Transverse colon (tissue), 4 donors: ENCODE results near the gene GNAL. TPM values are rescaled to one million over a fixed set of nuclear protein-coding genes. Genes with fewer than 3 reads are reported as not detected.
"Not testable (repeated sequence)": the region's sequence is repeated elsewhere in the genome, so short reads cannot be mapped to it uniquely, and the experiment has no call there.

ENCODE experiments used
- DNase-seq: peaks from one replicate; pipeline ENCODE4 v3.0.0-alpha.2; 2019
- H3K27ac ChIP-seq, 4 donors: fragments of 200-600 bp; sonication (generic); 2 replicates each; pipeline ENCODE4 v1.5.1; 2016 to 2018; ENCODE audit warnings: inconsistent platforms in 4 of 4
- H3K27me3 ChIP-seq: fragments of 200-600 bp; sonication (generic); 2 replicates; pipeline ENCODE4 v1.5.1; 2017; ENCODE audit warnings: inconsistent platforms
- H3K36me3 ChIP-seq, 4 donors: fragments of 200-600 bp; sonication (generic); 2 replicates each; pipeline ENCODE4 v1.5.1; 2017 to 2019; ENCODE audit warnings: inconsistent platforms in 4 of 4
- H3K4me1 ChIP-seq, 4 donors: fragments of 200-600 bp; sonication (generic); 2 replicates each; pipeline ENCODE4 v1.5.1; 2017 to 2020; ENCODE audit warnings: inconsistent platforms in 4 of 4
- H3K4me3 ChIP-seq, 4 donors: fragments of 200-600 bp; sonication (generic); 1 replicate in 1 of 4; 2 replicates in 3 of 4; pipeline versions ENCODE4 v1.5.1 to v1.6.1; 2017 to 2019; ENCODE audit warnings: inconsistent platforms in 4 of 4
- H3K9me3 ChIP-seq, 2 donors: fragments of 200-600 bp; sonication (generic); 2 replicates each; pipeline ENCODE4 v1.5.1; 2017 to 2019; ENCODE audit warnings: inconsistent platforms in 2 of 2
- CTCF ChIP-seq, 5 experiments: fragments of 200-600 bp in 3 of 5; fragments of 450-650 bp in 2 of 5; sonication (generic) in 3 of 5; IDR thresholded peaks; 1 replicate in 2 of 5; 2 replicates in 3 of 5; pipeline ENCODE4 v1.5.1; 2016 to 2017; ENCODE audit warnings: antibody characterized with exemption in 5 of 5, inconsistent platforms in 3 of 5, mild to moderate bottlenecking in 2 of 5, moderate library complexity in 1 of 5
- EP300 ChIP-seq: sonication (generic); formaldehyde crosslinking; IDR thresholded peaks from one replicate; pipeline ENCODE4 v1.6.1; 2017; ENCODE audit warnings: antibody characterized with exemption, low read depth
- POLR2A ChIP-seq: fragments of 450-650 bp; IDR thresholded peaks from one replicate; pipeline ENCODE4 v1.6.1; 2016; ENCODE audit warnings: antibody characterized with exemption, mild to moderate bottlenecking, moderate library complexity
- POLR2AphosphoS5 ChIP-seq, 3 donors: sonication (generic); formaldehyde crosslinking; IDR thresholded peaks; one replicate each; pipeline ENCODE4 v1.6.1; 2016; ENCODE audit warnings: antibody characterized with exemption in 3 of 3
- WGBS, 2 donors: methylation state at CpG; one replicate each; pipeline ENCODE4 v1.1.5; 2018; ENCODE audit warnings: low coverage in 1 of 2; 5-methylcytosine and 5-hydroxymethylcytosine counted together
- in situ Hi-C, 4 donors: fragments of 200-750 bp; cut with MboI; loops; one replicate each; pipeline versions ENCODE4 v1.15.0 to v1.15.1; 2017; ENCODE audit warnings: low sequenced_read_pairs in 3 of 4, low pct_ligation_motif_present in 1 of 4, low pct_unique_long_range_greater_than_20kb in 1 of 4
- intact Hi-C: fragments of 100-400 bp; cut with DNase I; formaldehyde crosslinking; loops from one replicate; pipeline ENCODE4 v1.15.1; 2023; ENCODE audit warnings: low total_unique reads
- total RNA-seq, 4 donors: library from RNA; depleted of rRNA; stranded (reverse); fragments of >200 nt; gene quantifications; one replicate each; pipeline ENCODE4 v1.1.0, GENCODE V29; 2016

The GNAL gene
- total RNA-seq, 4 donors from 2014 or later, result 2.9 to 7.4 (median 7.2) TPM

- Histone ChIP-seq H3K27me3 (no peaks in the 10 kb centered on the region), H3K36me3 (peaks cover 0 to 53% (median 11%) of the 10 kb centered on the region in 4 donors), H3K9me3 (no peaks in the 10 kb centered on the region), H3K27ac (no peak overlapping the region), H3K4me3 (no peak overlapping the region), H3K4me1 (peaks cover 0 to 23% (median 11%) of the 10 kb centered on the region in 4 donors)
- DNase-seq, result no peak
- WGBS, 2 donors, result 89 to 100% methylated on average over 2 of the region's 2 CpGs
- intact Hi-C loops (no loop called here), in situ Hi-C loops (no loop called here)
- TF ChIP-seq POLR2AphosphoS5 (IDR thresholded peaks at IDR 0.05) (no peak), CTCF (IDR thresholded peaks at IDR 0.05) (no peak), POLR2A (no peak), EP300 (no peak)
Observed at GRCh38 chr18:11888726-11889125, 199.7 kb downstream of the GNAL start.

GRCh38 chr18:11889284-11889683 lies 200.2 kb downstream of the GNAL start:
- no peaks in the 10 kb centered on the region for H3K9me3 ChIP-seq
- H3K36me3 ChIP-seq, result peaks cover 0 to 50% (median 11%) of the 10 kb centered on the region in 4 donors
- no peak overlapping the region for H3K27ac ChIP-seq
- WGBS, 2 donors, result 82 to 95% methylated on average over 5 of the region's 5 CpGs
- DNase-seq, result no peak
- in situ Hi-C loops (no loop called here), intact Hi-C loops (no loop called here)
- H3K27me3 ChIP-seq, result no peaks in the 10 kb centered on the region
- TF ChIP-seq CTCF (IDR thresholded peaks at IDR 0.05) (no peak), EP300 (no peak), POLR2AphosphoS5 (IDR thresholded peaks at IDR 0.05) (no peak), POLR2A (no peak)
- peaks cover 0 to 23% (median 11%) of the 10 kb centered on the region in 4 donors for H3K4me1 ChIP-seq
- no peak overlapping the region for H3K4me3 ChIP-seq

- TF ChIP-seq CTCF (IDR thresholded peaks at IDR 0.05) (no peak), EP300 (no peak), POLR2A (no peak), POLR2AphosphoS5 (IDR thresholded peaks at IDR 0.05) (no peak)
- intact Hi-C loops (no loop called here), in situ Hi-C loops (no loop called here)
- DNase-seq, result no peak
- H3K4me3 ChIP-seq, result no peak overlapping the region
- 96 to 100% methylated on average over 1 to 9 of the region's 9 CpGs for WGBS, 2 donors
- H3K9me3 ChIP-seq, result no peaks in the 10 kb centered on the region
- peaks cover 0 to 48% (median 17%) of the 10 kb centered on the region in 4 donors for H3K36me3 ChIP-seq
- peaks cover 0 to 10% (median 6%) of the 10 kb centered on the region in 4 donors for H3K4me1 ChIP-seq
- no peak overlapping the region for H3K27ac ChIP-seq
- H3K27me3 ChIP-seq, result no peaks in the 10 kb centered on the region
Observed at GRCh38 chr18:11891737-11892136, 202.7 kb downstream of the GNAL start.

DNA sequence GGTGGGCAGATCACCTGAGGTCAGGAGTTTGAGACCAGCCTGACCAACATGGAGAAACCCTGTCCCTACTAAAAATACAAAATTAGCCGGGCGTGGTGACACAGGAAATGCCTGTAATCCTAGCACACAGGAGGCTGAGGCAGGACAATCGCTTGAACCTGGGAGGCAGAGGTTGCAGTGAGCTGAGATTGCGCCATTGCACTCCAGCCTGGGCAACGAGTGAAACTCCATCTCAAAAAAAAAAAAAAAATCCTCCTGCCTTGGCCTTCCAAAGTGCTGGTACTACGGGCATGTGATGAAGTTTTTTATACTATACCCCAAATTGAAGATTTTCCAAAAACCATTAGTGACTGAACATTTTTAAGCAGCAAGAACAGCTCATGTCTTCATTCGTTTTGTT lies 203.4 kb downstream of the GNAL start:
- H3K27me3 ChIP-seq, H3K9me3 ChIP-seq, intact Hi-C loops, H3K4me3 ChIP-seq, DNase-seq, in situ Hi-C loops, H3K4me1 ChIP-seq, H3K27ac ChIP-seq: not testable (repeated sequence)
- WGBS, 2 donors, result 90% methylated on average over 4 to 7 of the region's 7 CpGs
- peaks cover 0 to 46% (median 16%) of the 10 kb centered on the region in 4 donors for H3K36me3 ChIP-seq

GRCh38 chr18:11897781-11898180 lies 208.7 kb downstream of the GNAL start:
- no peak overlapping the region for H3K4me3 ChIP-seq
- intact Hi-C loops, result no loop called here
- H3K36me3 ChIP-seq, result peaks cover 0 to 18% (median 5%) of the 10 kb centered on the region in 4 donors
- WGBS, 2 donors, result 0% methylated on average over 1 of the region's 1 CpG; no CpG with 5 or more reads in 1 of the 2 donors
- TF ChIP-seq EP300, result no peak
- no peak for TF ChIP-seq CTCF (IDR thresholded peaks at IDR 0.05)
- no peak for TF ChIP-seq POLR2A
- no peak for TF ChIP-seq POLR2AphosphoS5 (IDR thresholded peaks at IDR 0.05)
- no peaks in the 10 kb centered on the region for H3K4me1 ChIP-seq
- DNase-seq, result no peak
- H3K27ac ChIP-seq, result no peak overlapping the region
- no peaks in the 10 kb centered on the region for H3K9me3 ChIP-seq
- in situ Hi-C loops, result no loop called here
- no peaks in the 10 kb centered on the region for H3K27me3 ChIP-seq
